Measurements from ENCODE around the gene LAMA4. TPM values are rescaled to one million over a fixed set of nuclear protein-coding genes. Genes with fewer than 3 reads are reported as not detected.

Gene LAMA4
- total RNA-seq, 1 donor from 2014 or later = 46.4 TPM

- Mint-ChIP-seq H3K9me3 (no peaks in the 10 kb centered on the region), H3K27me3 (ENCODE audit: low read depth) (peaks cover 2% of the 10 kb centered on the region), H3K4me1 (peaks cover 24% of the 10 kb centered on the region)
Measured at GRCh38 chr6:112215488-112216284, 38.7 kb downstream of the LAMA4 start.

DNA sequence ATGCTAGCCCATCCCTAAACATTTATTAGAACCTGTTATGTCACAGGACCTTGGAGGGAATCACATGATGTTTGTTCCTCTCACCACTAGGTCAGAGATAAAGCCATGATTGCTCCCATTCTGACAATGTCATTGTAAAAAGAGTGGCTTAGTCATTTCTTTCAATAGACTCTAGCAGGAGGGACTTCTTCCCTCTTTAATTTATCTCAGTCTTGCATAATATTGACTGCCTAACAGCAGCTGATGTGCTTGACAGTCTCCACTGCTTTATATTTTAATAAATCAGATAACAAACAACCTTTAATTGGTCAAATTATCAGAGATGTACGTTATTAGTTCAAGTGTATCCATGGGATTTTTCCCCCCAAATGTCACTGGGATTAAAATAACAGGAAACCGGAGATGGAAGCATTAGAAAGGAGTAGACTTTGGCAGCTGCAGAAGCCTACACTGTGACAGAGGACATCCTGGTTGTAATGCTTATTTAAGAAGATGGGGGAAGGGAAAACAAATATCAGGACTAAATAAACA lies 39.6 kb downstream of the LAMA4 start:
- TF ChIP-seq, protein P1, sequence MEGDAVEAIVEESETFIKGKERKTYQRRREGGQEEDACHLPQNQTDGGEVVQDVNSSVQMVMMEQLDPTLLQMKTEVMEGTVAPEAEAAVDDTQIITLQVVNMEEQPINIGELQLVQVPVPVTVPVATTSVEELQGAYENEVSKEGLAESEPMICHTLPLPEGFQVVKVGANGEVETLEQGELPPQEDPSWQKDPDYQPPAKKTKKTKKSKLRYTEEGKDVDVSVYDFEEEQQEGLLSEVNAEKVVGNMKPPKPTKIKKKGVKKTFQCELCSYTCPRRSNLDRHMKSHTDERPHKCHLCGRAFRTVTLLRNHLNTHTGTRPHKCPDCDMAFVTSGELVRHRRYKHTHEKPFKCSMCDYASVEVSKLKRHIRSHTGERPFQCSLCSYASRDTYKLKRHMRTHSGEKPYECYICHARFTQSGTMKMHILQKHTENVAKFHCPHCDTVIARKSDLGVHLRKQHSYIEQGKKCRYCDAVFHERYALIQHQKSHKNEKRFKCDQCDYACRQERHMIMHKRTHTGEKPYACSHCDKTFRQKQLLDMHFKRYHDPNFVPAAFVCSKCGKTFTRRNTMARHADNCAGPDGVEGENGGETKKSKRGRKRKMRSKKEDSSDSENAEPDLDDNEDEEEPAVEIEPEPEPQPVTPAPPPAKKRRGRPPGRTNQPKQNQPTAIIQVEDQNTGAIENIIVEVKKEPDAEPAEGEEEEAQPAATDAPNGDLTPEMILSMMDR (IDR thresholded peaks at IDR 0.05; ENCODE audit: unreplicated experiment) = no peak
- Mint-ChIP-seq H3K4me3 (no peak overlapping the region), H3K9me3 (peaks cover 2% of the 10 kb centered on the region), H3K27me3 (ENCODE audit: low read depth) (peaks cover 2% of the 10 kb centered on the region), H3K27ac (no peak overlapping the region), H3K4me1 (peaks cover 24% of the 10 kb centered on the region), H3K36me3 (peaks cover 12% of the 10 kb centered on the region)
- DNase-seq (ENCODE audit: low spot score in 2 of 2, unreplicated experiment in 2 of 2) = no peak

More at GRCh38 chr6:112215488-112216284, 38.7 kb downstream of the LAMA4 start:
- TF ChIP-seq, protein P1 (IDR thresholded peaks at IDR 0.05; ENCODE audit: unreplicated experiment) = no peak
- DNase-seq (ENCODE audit: low spot score in 2 of 2, unreplicated experiment in 2 of 2) = no peak
- H3K4me3 Mint-ChIP-seq = no peak overlapping the region
- peaks cover 7% of the 10 kb centered on the region for H3K36me3 Mint-ChIP-seq
- no peak overlapping the region for H3K27ac Mint-ChIP-seq

- peaks cover 3% of the 10 kb centered on the region for H3K9me3 Mint-ChIP-seq
- H3K4me3 Mint-ChIP-seq = no peak overlapping the region
- DNase-seq (ENCODE audit: low spot score in 2 of 2, unreplicated experiment in 2 of 2) = no peak
- peaks cover 2% of the 10 kb centered on the region for H3K27me3 Mint-ChIP-seq (ENCODE audit: low read depth)
- H3K27ac Mint-ChIP-seq = no peak overlapping the region
- H3K36me3 Mint-ChIP-seq = peaks cover 19% of the 10 kb centered on the region
- H3K4me1 Mint-ChIP-seq = peaks cover 7% of the 10 kb centered on the region
- TF ChIP-seq, protein P1 (IDR thresholded peaks at IDR 0.05; ENCODE audit: unreplicated experiment) = no peak
Measured at GRCh38 chr6:112210852-112211251, 43.5 kb downstream of the LAMA4 start.

GRCh38 chr6:112209131-112209530 lies 45.2 kb downstream of the LAMA4 start:
- peaks cover 31% of the 10 kb centered on the region for H3K36me3 Mint-ChIP-seq
- TF ChIP-seq, protein P1 (IDR thresholded peaks at IDR 0.05; ENCODE audit: unreplicated experiment) = no peak
- no peak for DNase-seq (ENCODE audit: low spot score in 2 of 2, unreplicated experiment in 2 of 2)
- peaks cover 2% of the 10 kb centered on the region for H3K27me3 Mint-ChIP-seq (ENCODE audit: low read depth)
- H3K27ac Mint-ChIP-seq = no peak overlapping the region
- H3K4me3 Mint-ChIP-seq = no peak overlapping the region
- H3K4me1 Mint-ChIP-seq = peaks cover 8% of the 10 kb centered on the region
- peaks cover 6% of the 10 kb centered on the region for H3K9me3 Mint-ChIP-seq

GRCh38 chr6:112207776-112208175 lies 46.6 kb downstream of the LAMA4 start:
- TF ChIP-seq, protein P1 (IDR thresholded peaks at IDR 0.05; ENCODE audit: unreplicated experiment) = no peak
- no peak for DNase-seq (ENCODE audit: low spot score in 2 of 2, unreplicated experiment in 2 of 2)
- Mint-ChIP-seq H3K36me3 (peaks cover 31% of the 10 kb centered on the region), H3K27ac (no peak overlapping the region), H3K4me3 (no peak overlapping the region), H3K4me1 (peaks cover 13% of the 10 kb centered on the region), H3K9me3 (peaks cover 6% of the 10 kb centered on the region), H3K27me3 (ENCODE audit: low read depth) (peaks cover 2% of the 10 kb centered on the region)

Measured in mesothelial cell of epicardium (in vitro differentiated cells).